ENCODE results near the gene HSPBP1. TPM values are rescaled to one million over a fixed set of nuclear protein-coding genes. Genes with fewer than 3 reads are reported as not detected.
A peak's percentile ranks its signal among the peaks of the same experiment; 100 is the strongest.

The HSPBP1 gene
- total and polyA plus RNA-seq, 2 donors (not counting 3 experiments of a cell fraction or from before 2014, with no cell fraction given), result 30.4 to 47.5 TPM

GRCh38 chr19:55301459-55302317, 21.8 kb upstream of the HSPBP1 start:
- Histone ChIP-seq H3K36me3 (ENCODE audit: control insufficient read depth in 2 of 2, extremely low read depth in 1 of 2, insufficient read depth in 2 of 2, low read length in 2 of 2) (no peaks in the 10 kb centered on the region), H3K4me2 (ENCODE audit: insufficient read depth, low read length) (peak overlapping the region; percentile 52), H4K20me1 (replicated peaks; ENCODE audit: control insufficient read depth, extremely low read depth, insufficient read depth, low read length) (no peaks in the 10 kb centered on the region), H3K9me3 (replicated peaks; ENCODE audit: control insufficient read depth, insufficient read depth, low read length) (no peaks in the 10 kb centered on the region), H3K27me3 (ENCODE audit: control insufficient read depth in 2 of 2, insufficient read depth in 2 of 2, low read length in 2 of 2) (peaks cover 0 to 3% of the 10 kb centered on the region in 2 experiments), H3K4me3 (replicated peaks in 1 of 3; ENCODE audit: insufficient read depth in 1 of 3, low read depth in 1 of 3, low read length in 3 of 3) (peak overlapping the region in 2 of 3 experiments; percentile 26 to 28), H3K27ac (ENCODE audit: insufficient read depth, low read depth, low read length) (no peak overlapping the region), H3K79me2 (ENCODE audit: control insufficient read depth, insufficient read depth, low read length) (no peaks in the 10 kb centered on the region), H2AFZ (ENCODE audit: low read depth, low read length) (peak overlapping the region; percentile 98), H3K4me1 (ENCODE audit: control insufficient read depth, extremely low read depth, insufficient read depth, low read length) (no peaks in the 10 kb centered on the region), H3K9me1 (replicated peaks; ENCODE audit: control insufficient read depth, extremely low read depth, insufficient read depth, low read length) (no peaks in the 10 kb centered on the region), H3K9ac (replicated peaks; ENCODE audit: extremely low read depth, insufficient read depth, low read length) (peak overlapping the region; percentile 23)
- POLR2A ChIA-PET, result interaction anchor here (1.3 kb wide), 1 partner anchor 106 kb away, joined by 4 read pairs; the partner anchor contains the start of gene UBE2S
- DNase-seq (ENCODE audit: low read depth, low spot score), result peak; percentile 81
- dilution Hi-C loops (cut with MboI; ENCODE audit: extremely low pct_ligation_motif_present, low sequenced_read_pairs) (no loop called here), intact Hi-C loops (cut with micrococcal nuclease) (loop anchor here (1.0 to 5.0 kb wide), 6 partner anchors 38 to 202 kb away; partner anchors contain the start of genes KMT5C and RPL28)
- CTCF ChIA-PET, result interaction anchor here (0.6 to 3.8 kb wide), 35 partner anchors 9 to 203 kb away, joined by 3 to 51 read pairs (median 5); partner anchors contain the start of genes HSPBP1, IL11, KMT5C and NAT14
- no TSS peak for BruUV-seq (replicated peaks)
- peak; percentile 89 to 95 for TF ChIP-seq CTCF (IDR thresholded peaks at IDR 0.05; ENCODE audit: extremely low read depth in 1 of 2, insufficient read depth in 1 of 2, low read depth in 1 of 2, low read length in 2 of 2)
- no peak for TF ChIP-seq POLR2A (IDR thresholded peaks at IDR 0.05; ENCODE audit: low read depth, low read length)
- FAIRE-seq, result peak; percentile 89
